NCI-H1417 (cell line): ENCODE measurements around the gene UBQLN4.
A peak's percentile ranks its signal among the peaks of the same experiment; 100 is the strongest.

Source experiments
- DNase-seq, 3 experiments: peaks; one replicate each; lab custom pipeline; 2025; lab: John Stamatoyannopoulos, UW

UBQLN4 gene

GRCh38 chr1:156053768-156054499 is at the start of gene UBQLN4:
Gene UBQLN4, minus strand, starts transcription at chr1:156053798. Its CDS starts 97 bp downstream, at chr1:156053701.
- DNase-seq: peak; percentile 84 to 93 (median 87)

GRCh38 chr1:156102633-156103511 is 49.3 kb upstream of the UBQLN4 start:
- no peak for DNase-seq

- DNase-seq: no peak
Observed at GRCh38 chr1:156101880-156102279, 48.3 kb upstream of the UBQLN4 start.

- no peak for DNase-seq
Observed at GRCh38 chr1:156100205-156100995, 46.8 kb upstream of the UBQLN4 start.

- no peak for DNase-seq
Observed at GRCh38 chr1:156099282-156099681, 45.7 kb upstream of the UBQLN4 start.

GRCh38 chr1:156098784-156099183 is 45.2 kb upstream of the UBQLN4 start:
- peak in 2 of 3 experiments; percentile 40 to 71 for DNase-seq

GRCh38 chr1:156097499-156098178 is 44.0 kb upstream of the UBQLN4 start:
- no peak for DNase-seq

- peak; percentile 58 to 88 (median 76) for DNase-seq
Observed at GRCh38 chr1:156096640-156097391, 43.2 kb upstream of the UBQLN4 start.

- DNase-seq: no peak
Observed at GRCh38 chr1:156095906-156096508, 42.4 kb upstream of the UBQLN4 start.

GRCh38 chr1:156091610-156092009 is 38.0 kb upstream of the UBQLN4 start:
- DNase-seq: no peak

GRCh38 chr1:156090840-156091188 is 37.2 kb upstream of the UBQLN4 start:
- peak; percentile 70 to 96 (median 88) for DNase-seq

GRCh38 chr1:156090138-156090839 is 36.7 kb upstream of the UBQLN4 start:
- DNase-seq: no peak

GRCh38 chr1:156089704-156090103 is 36.1 kb upstream of the UBQLN4 start:
- no peak for DNase-seq

- DNase-seq: no peak
Observed at GRCh38 chr1:156086256-156086662, 32.7 kb upstream of the UBQLN4 start.

GRCh38 chr1:156083800-156084790 is 30.5 kb upstream of the UBQLN4 start:
- DNase-seq: no peak

GRCh38 chr1:156082309-156083091 is 28.9 kb upstream of the UBQLN4 start, which contains the start of gene MEX3A:
Gene MEX3A, minus strand, starts transcription at chr1:156082465. Its CDS starts 467 bp downstream, at chr1:156081998.
- peak; percentile 89 to 94 (median 93) for DNase-seq

GRCh38 chr1:156081917-156082308 is 28.3 kb upstream of the UBQLN4 start:
- DNase-seq: peak in 2 of 3 experiments; percentile 61 to 76
